B cell (primary cell): ENCODE measurements around the gene SYNPR.

Experiments used
- EZH2 ChIP-seq: IDR thresholded peaks from 2 replicates; pipeline ENCODE4 v1.6.1; 2012; ENCODE audit warnings: borderline replicate concordance, low read depth, mild to moderate bottlenecking, moderate library complexity, low read length; ENCODE audit not compliant: insufficient read depth, poor library complexity, severe bottlenecking
- TF ChIP-seq, protein P1 (sequence below): fragments of 200-600 bp; IDR thresholded peaks from one replicate; pipeline ENCODE4 v1.8.0; 2022; ENCODE audit warnings: antibody characterized with exemption, mild to moderate bottlenecking

- TF ChIP-seq, protein P1, sequence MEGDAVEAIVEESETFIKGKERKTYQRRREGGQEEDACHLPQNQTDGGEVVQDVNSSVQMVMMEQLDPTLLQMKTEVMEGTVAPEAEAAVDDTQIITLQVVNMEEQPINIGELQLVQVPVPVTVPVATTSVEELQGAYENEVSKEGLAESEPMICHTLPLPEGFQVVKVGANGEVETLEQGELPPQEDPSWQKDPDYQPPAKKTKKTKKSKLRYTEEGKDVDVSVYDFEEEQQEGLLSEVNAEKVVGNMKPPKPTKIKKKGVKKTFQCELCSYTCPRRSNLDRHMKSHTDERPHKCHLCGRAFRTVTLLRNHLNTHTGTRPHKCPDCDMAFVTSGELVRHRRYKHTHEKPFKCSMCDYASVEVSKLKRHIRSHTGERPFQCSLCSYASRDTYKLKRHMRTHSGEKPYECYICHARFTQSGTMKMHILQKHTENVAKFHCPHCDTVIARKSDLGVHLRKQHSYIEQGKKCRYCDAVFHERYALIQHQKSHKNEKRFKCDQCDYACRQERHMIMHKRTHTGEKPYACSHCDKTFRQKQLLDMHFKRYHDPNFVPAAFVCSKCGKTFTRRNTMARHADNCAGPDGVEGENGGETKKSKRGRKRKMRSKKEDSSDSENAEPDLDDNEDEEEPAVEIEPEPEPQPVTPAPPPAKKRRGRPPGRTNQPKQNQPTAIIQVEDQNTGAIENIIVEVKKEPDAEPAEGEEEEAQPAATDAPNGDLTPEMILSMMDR, result no peak
- TF ChIP-seq EZH2, result no peak
Observed at GRCh38 chr3:63304421-63304820, 26.3 kb downstream of the SYNPR start.
